ENCODE measurements around the gene CNKSR2.

CNKSR2 gene

GRCh38 chrX:21590012-21590776, 216.0 kb downstream of the CNKSR2 start:
- no peak for DNase-seq (ENCODE audit: extremely low read depth in 1 of 2, low read depth in 1 of 2)

DNA sequence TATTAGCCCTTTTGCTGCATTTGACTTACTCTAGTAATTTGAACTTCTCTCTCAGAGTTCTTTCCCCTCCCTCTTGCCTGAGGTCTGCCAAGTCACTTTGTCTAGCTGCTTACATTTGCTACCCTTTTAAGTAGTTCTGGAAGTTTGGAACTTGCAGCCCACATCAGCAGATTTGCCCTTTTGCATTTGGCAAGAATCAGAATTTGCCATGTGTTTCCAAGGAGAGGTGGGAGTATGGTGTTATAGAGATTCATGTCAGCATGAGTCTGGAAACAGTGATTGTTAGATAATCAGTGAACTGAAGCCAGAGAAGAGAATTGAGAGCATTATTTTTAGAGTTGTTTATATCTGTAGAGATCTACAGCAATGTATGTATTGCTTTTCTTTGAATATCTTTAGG, 231.8 kb downstream of the CNKSR2 start:
- DNase-seq (ENCODE audit: extremely low read depth in 1 of 2, low read depth in 1 of 2), result no peak

GRCh38 chrX:21610168-21610567, 235.9 kb downstream of the CNKSR2 start:
- DNase-seq (ENCODE audit: extremely low read depth in 1 of 2, low read depth in 1 of 2), result no peak

GRCh38 chrX:21612154-21612553, 237.9 kb downstream of the CNKSR2 start:
- no peak for DNase-seq (ENCODE audit: extremely low read depth in 1 of 2, low read depth in 1 of 2)

- DNase-seq (ENCODE audit: extremely low read depth in 1 of 2, low read depth in 1 of 2), result no peak
These were observed 242.2 kb downstream of the CNKSR2 start for GRCh38 chrX:21616386-21616785.

DNA sequence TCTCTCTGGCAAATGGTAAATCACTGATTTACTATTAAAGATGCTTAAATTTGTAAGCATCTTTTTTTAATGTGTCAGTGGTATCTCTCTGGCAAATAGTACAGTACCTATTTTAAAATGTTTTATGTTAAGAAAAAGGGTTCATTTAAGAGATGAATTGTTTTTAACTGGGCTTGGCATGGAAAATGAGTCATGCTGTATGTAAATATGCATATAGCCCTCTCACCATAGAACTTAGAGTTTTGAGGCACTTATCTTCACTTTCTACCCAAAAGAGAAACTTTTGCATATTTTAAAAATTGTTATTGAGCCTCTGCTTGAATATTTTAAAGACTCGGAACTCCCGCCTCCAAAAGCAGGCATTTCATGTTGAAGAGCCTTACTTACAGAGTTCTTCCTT, 246.0 kb downstream of the CNKSR2 start:
- DNase-seq (ENCODE audit: extremely low read depth in 1 of 2, low read depth in 1 of 2), result no peak

DNA sequence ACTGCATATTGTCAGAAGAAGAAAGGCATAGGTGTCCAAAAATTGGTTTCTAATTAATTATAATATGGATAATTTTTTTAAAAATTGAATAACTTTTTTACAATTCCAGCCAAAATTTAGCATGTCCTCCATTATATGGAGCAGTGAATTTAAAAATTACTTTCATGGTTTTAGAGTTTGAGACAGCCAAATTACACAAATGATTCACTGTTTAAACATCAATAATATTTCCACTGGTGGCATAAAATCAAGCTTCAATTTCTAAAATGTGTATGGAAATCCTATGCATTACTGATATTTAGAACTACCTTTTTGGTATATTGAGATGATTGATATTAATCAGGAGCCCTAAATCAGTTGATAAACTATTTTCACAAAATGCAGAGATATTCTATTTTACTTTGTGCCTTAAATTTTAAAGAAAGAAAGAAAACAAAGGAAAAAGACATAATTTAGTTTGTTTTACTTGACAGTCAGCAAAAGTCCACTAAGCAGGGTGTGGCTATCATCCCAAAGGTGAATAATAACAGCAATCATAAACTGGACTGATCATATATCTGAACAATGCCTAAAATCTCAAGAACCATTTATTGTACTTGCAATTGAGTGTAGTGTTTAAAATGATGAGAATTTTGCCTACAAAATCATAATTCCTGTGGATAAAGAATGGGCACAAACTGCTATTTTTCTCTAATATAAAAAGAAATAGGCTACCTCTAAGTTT, 249.7 kb downstream of the CNKSR2 start:
- no peak for DNase-seq (ENCODE audit: extremely low read depth in 1 of 2, low read depth in 1 of 2)

- no peak for DNase-seq (ENCODE audit: extremely low read depth in 1 of 2, low read depth in 1 of 2)
These were observed 257.8 kb downstream of the CNKSR2 start for GRCh38 chrX:21632027-21632426.

DNA sequence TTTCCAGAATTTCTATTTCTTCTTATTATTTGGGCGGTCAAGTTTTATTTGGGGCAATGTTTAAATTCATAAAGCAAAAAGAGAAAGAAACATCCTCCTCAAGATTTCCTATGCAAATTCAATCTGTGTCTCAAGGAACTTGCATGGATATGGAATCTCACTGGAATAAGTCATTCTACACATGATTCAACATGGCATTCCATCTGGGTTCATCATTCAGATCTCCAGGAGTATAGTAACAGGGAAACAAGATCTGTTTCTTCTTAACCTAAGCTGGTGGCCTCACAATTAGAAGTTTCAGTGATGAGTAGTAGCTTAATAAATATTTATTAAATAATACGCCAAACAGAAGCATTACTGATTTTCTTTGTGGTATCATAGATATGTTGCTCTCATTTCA, 264.1 kb downstream of the CNKSR2 start:
- no peak for DNase-seq (ENCODE audit: extremely low read depth in 1 of 2, low read depth in 1 of 2)

- no peak for DNase-seq (ENCODE audit: extremely low read depth in 1 of 2, low read depth in 1 of 2)
These were observed 265.6 kb downstream of the CNKSR2 start for GRCh38 chrX:21639775-21640174.

- no peak for DNase-seq (ENCODE audit: extremely low read depth in 1 of 2, low read depth in 1 of 2)
These were observed 271.2 kb downstream of the CNKSR2 start for GRCh38 chrX:21645431-21645830.

DNA sequence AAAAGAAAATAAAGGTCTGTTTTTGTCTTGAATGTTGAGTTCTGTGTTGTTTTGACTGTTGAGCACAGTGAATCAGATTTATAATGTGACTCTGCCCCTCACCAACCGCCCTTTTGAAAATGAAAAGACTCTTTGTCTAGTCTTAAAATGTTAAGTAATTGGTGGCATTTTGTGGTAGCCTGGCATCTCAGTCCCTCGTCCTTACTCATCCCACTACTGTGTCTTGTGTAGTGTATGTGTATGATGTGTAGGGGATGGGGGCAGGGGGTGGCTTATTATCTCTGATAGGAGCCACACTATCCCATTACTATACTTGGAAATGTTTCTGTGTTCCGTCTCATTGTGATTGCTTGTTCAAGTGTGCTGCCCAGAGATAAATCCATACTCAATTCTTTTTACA, 271.7 kb downstream of the CNKSR2 start:
- DNase-seq (ENCODE audit: extremely low read depth in 1 of 2, low read depth in 1 of 2), result no peak

GRCh38 chrX:21655901-21656586, 281.8 kb downstream of the CNKSR2 start:
- no peak for DNase-seq (ENCODE audit: extremely low read depth in 1 of 2, low read depth in 1 of 2)

- no peak for DNase-seq (ENCODE audit: extremely low read depth in 1 of 2, low read depth in 1 of 2)
These were observed 282.5 kb downstream of the CNKSR2 start for GRCh38 chrX:21656587-21657317.

DNA sequence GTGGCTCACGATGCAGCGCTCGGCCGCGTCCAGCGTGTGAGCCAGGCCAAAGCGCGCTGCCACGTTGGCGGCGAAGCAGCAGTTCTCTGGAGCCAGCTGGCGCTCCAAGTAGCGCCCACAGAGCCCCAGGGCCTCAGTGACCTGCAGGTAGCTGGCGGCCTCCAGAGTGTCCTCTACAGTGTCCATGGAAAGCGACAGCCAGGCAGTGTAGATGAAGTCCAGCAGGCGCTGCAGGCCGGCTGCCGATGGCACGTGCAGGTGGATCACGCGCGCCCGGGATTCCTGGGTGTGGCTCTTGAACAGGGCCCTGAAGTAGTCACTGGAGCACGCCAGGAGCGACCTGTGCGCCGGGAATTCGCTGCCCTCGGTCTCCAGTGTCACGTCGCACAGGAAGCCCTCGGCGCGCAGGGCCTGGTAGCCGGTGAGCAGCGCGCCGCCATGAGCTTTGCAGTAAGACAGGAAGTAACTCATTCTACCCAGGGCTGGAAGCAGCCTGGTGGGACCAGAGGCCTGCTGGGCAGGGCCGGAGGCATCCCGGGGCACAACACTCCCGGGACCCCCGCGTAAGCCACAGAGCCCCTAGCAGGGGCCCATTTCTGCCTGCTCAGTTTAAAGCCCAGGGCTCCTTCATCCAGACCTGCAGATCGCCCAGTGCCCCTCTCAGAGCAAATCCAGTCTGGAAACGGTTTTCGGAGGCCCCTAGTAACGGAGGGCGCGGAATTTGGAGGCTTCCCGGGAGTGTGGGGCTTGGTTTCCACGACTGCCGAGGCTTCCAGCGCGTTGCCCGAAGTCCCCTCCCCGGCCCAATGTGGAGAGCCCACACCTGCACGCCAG, 283.3 kb downstream of the CNKSR2 start:
- DNase-seq (ENCODE audit: extremely low read depth in 1 of 2, low read depth in 1 of 2), result no peak

DNA sequence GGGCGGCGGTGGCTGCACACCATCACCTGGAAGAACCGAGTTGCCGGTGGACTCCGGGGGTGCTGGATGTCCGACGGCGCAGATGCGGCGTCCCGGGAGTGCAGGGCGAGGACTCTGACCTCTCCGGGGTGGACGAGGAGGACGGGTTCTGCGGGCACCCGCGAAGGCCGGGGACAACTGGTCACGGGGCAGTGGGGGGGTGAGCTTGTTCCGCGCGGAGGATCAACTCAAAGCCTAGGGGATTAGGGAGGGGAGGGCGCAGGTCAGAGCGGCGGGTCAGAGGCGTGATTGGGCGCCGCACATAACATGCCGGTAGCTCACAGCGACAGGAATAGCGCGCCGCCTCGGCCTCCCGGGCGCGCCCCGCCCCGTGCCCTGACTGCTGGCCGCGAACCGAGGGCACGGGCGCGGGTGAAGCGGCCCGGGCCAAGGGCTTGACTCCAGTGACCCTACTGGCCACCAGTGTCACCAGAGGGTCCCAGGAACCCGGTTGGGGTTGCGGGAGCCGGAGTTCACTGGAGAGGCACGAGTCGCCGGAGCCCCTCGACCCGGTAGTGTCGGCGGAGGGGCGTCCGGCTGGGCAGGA, 284.0 kb downstream of the CNKSR2 start, which contains the start of gene KLHL34:
Gene KLHL34 (minus strand): TSS at position 179 of the 586 bp plus-strand sequence. CDS start 542 bp downstream, outside the sequence.
- no peak for DNase-seq (ENCODE audit: extremely low read depth in 1 of 2, low read depth in 1 of 2)

- DNase-seq (ENCODE audit: extremely low read depth in 1 of 2, low read depth in 1 of 2), result no peak
These were observed 284.5 kb downstream of the CNKSR2 start for GRCh38 chrX:21658746-21659145.

DNA sequence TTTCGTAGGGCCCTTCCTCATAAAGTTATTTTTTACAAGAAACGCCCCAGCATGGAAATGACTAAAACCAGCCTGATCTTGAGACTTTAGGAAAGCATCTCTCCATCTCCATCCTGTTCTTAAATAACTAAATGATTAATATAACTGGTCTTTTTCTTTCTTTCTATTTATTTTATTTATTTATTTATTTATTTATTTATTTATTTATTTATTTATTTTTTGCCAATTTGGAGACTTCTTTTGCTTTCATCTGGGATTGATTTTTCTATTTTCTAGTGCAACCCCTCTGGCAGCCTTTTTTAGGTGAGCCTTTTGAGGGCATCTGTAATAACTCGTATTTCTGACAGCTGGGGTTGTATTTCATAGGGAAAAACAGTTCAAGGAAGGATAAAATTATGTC, 285.1 kb downstream of the CNKSR2 start:
- DNase-seq (ENCODE audit: extremely low read depth in 1 of 2, low read depth in 1 of 2), result no peak

DNA sequence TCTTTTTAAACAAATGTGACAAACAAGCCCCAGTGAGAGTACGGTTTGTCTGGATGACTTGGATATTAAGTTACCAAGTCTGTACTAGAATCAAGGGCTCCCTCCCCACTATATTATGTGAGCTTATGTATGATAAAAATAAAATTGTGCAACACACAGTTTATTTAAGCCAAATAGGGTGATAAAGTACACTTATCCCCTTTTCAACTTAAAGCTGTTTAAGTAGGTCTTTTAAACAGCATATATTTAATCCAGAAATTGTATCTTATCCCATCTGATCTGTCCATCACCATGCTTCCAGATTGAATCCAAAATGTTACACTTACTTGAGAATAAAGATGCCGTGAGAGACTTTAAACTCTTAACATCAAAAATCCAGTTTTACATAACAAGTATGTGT, 285.9 kb downstream of the CNKSR2 start:
- no peak for DNase-seq (ENCODE audit: extremely low read depth in 1 of 2, low read depth in 1 of 2)

DNA sequence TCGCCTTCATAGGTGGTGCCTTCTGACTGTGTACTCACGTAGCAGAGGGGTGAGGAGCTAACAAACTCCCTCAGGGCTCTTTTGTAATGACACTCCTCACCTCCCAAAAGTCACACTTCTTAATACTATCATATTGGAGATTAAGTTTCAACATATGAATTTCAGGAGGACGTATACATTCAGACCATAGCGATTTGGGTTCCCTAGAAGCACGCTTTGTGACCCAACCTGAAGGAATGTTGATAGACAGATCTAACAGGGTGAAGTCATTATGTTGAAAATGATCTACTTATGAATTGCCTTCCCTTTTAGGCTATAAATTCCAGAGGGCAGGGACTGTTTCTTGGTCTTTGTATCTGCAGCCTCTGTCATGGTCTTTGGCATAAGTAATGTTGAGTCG, 287.1 kb downstream of the CNKSR2 start:
- DNase-seq (ENCODE audit: extremely low read depth in 1 of 2, low read depth in 1 of 2), result no peak
